ENCODE data around the gene RTTN. TPM values are rescaled to one million over a fixed set of nuclear protein-coding genes. Genes with fewer than 3 reads are reported as not detected.

The RTTN gene, protein sequence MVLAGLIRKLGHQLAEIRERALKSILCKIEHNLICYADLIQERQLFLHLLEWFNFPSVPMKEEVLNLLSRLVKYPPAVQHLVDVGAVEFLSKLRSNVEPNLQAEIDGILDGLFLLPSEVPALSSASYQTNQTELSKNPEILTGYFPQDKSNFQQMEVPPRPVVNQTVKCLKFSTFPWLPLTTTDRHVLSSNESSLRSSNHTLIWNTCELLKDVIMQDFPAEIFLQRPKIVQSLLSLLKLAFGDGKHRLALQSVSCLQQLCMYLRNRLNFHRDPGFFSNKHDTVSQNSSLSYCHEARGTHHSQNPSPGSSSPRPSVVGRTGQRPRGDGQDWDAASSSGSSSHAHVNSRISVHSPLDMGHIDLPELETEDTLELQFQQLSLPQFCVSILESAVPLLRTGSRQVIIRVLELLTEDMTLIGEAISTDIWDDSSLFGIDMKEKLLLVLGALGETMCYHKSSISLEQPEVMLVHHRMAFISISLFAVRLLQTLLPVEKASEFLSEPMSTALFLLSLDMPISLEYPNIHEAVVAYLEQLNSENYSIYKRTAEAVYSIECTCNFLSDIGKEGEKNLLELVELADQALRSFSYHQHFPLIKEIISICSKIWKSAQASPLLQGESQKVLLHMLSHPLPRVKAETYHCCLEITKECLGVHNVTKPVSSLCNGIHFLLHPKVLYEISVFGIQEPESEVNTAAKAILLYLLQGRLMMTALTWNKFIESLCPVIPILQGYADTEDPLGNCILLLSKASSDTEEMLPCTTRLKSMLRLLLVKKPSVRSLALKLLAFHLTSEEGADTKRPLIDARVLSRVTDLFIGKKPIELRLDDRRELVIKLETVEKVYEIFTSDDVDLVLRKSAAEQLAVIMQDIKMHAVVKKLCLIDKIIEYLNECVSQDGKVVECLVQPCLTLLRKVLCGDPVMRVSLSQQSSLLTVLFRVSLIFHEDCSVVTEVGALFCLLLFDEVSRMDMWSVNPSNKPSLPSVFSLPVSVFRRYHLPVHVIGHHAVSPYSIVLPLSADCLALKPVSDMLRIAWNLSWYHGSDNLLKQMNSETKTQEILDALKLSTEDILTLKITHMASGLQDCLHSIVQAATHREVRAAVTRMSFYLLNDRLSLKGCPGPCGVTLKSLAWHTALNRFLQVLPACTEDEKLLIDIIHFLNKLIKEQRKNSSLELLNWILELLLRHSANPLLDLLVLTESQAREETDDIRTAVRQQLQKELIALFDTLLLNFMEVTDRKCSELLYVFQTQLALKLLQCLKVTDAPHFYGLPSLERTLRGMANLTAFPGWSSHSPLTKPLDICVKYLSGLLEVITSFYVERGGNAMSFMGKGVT (N-terminal part only)
- total RNA-seq = 15.7 and 38.8 TPM in 2 replicates

DNA sequence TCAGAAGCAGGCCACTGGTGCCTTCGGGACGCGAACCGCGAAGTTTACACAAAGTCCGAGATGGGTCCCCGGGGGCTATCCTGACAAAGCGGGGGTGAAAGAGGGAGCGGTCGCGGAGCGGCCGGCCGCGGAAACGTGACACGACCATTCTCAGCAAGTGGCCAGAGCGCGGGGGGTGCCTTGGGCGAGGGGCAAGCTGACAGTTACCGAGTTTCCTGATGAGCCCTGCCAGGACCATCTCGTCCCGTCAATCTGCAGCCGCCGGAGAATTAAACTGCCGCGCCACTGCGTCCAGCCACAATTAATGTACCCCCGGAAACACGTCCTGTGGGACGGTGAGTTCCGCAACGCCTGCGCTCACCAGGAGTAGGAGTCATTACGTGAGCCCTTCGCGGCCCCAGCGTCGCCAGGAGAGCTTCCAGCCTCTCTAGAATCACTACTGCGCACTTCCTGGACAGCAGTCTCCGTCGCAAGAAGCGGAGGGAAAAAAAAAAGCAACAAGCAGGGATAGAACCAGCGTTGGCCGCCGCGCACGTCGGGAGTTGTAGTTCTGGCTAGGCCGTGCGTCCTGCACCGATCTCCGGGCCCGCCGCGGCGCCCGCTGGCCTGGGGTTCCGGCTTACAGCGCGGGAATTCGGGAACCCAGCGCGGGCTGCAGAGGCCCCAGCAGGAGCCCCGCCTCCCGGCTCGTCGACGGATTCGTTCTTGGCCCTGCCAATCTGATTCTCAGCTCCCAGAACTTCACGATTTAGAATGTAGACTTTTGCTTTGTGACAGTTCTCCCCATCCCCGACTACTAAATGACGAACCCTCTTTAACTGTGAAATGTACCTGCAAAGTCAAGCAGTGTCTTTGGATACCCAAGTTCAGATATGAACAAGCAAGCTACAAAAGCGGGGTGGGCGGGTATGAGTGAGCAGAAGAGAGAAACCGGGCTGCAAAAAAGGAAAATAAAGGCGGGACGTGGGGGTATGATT is at the start of gene RTTN:
TSS of gene RTTN (minus strand) at position 267 of the 977 bp plus-strand sequence. CDS start at position 238, 29 bp downstream.

Other genes with a start within 250 kb of the RTTN start
- 43.4 and 46.0 TPM in 2 replicates for gene SOCS6, start 83.4 kb upstream of the RTTN start, total RNA-seq